IMR-90 (cell line): ENCODE results near the gene SESN2. TPM values are rescaled to one million over a fixed set of nuclear protein-coding genes. Genes with fewer than 3 reads are reported as not detected.

Experiments used
- ATAC-seq: fragments of 200-7000 bp; cut with Tn5 transposase; 2 replicates; pipeline ENCODE4 v1.9.1; 2020; ENCODE audit warnings: low read depth, mild to moderate bottlenecking, moderate library complexity
- BruUV-seq: library from RNA; stranded (reverse); fragments of 400-500 nt; replicated peaks from 2 replicates; lab custom pipeline; 2021; lab: Mats Ljungman, UMichigan
- CTCF ChIA-PET: fragments of 300-600 bp; formaldehyde crosslinking; extraction: SDS; loops from one replicate; lab custom pipeline; 2021; ENCODE audit warnings: antibody characterized with exemption; lab: Yijun Ruan, JAX
- POLR2A ChIA-PET: fragments of 300-600 bp; sonication (Branson Sonifier 250); formaldehyde crosslinking; loops from one replicate; lab custom pipeline; 2022; ENCODE audit warnings: antibody characterized with exemption; ENCODE audit not compliant: unreplicated experiment; lab: Charles Lee
- DNase-seq: peaks from one replicate; pipeline ENCODE4 v3.0.0; 2013
- H2AFZ ChIP-seq: replicated peaks from 2 replicates; pipeline ENCODE3; 2013; ENCODE audit warnings: low read length, mild to moderate bottlenecking; ENCODE audit not compliant: poor library complexity
- H2AK5ac ChIP-seq: 2 replicates; pipeline ENCODE4 v1.6.1; 2013; ENCODE audit warnings: low read depth, low read length, inconsistent platforms
- H2AK9ac ChIP-seq: replicated peaks from 2 replicates; pipeline ENCODE3; 2013; ENCODE audit warnings: mild to moderate bottlenecking, low read depth, low read length, moderate library complexity; ENCODE audit not compliant: poor library complexity
- H2BK120ac ChIP-seq: 2 replicates; pipeline ENCODE4 v1.6.1; 2013; ENCODE audit warnings: low read depth, low read length, inconsistent platforms
- H2BK15ac ChIP-seq: 3 replicates; pipeline ENCODE4 v1.6.1; 2013; ENCODE audit warnings: low read depth, low read length, inconsistent platforms
- H2BK20ac ChIP-seq: 2 replicates; pipeline ENCODE4 v1.6.1; 2013; ENCODE audit warnings: low read depth, mild to moderate bottlenecking, inconsistent platforms, low read length, moderate library complexity
- H2BK5ac ChIP-seq: 2 replicates; pipeline ENCODE4 v1.6.1; 2013; ENCODE audit warnings: mild to moderate bottlenecking, low read depth, low read length, inconsistent platforms; ENCODE audit not compliant: poor library complexity, severe bottlenecking
- H3K14ac ChIP-seq: replicated peaks from 2 replicates; pipeline ENCODE4 v1.6.1; 2013; ENCODE audit warnings: low read depth, low read length, inconsistent platforms
- H3K18ac ChIP-seq: 2 replicates; pipeline ENCODE4 v1.6.1; 2013; ENCODE audit warnings: low read depth, low read length, control low read depth
- H3K23ac ChIP-seq: 2 replicates; pipeline ENCODE4 v1.6.1; 2013; ENCODE audit warnings: low read depth, low read length, inconsistent platforms
- H3K27ac ChIP-seq: 2 replicates; pipeline ENCODE4 v1.5.1; 2013; ENCODE audit warnings: mild to moderate bottlenecking, control low read depth, low read length; ENCODE audit not compliant: insufficient read depth
- H3K27me3 ChIP-seq: 2 replicates; pipeline ENCODE4 v1.6.1; 2013; ENCODE audit warnings: low read length; ENCODE audit not compliant: control insufficient read depth, insufficient read depth
- H3K36me3 ChIP-seq: 2 replicates; pipeline ENCODE4 v1.6.1; 2013; ENCODE audit warnings: low read length, mixed read lengths; ENCODE audit not compliant: control insufficient read depth, insufficient read depth
- H3K4ac ChIP-seq: 2 replicates; pipeline ENCODE4 v1.6.1; 2013; ENCODE audit warnings: low read depth, low read length, inconsistent platforms
- H3K4me1 ChIP-seq: 2 replicates; pipeline ENCODE4 v1.6.1; 2013; ENCODE audit warnings: low read length, mixed read lengths; ENCODE audit not compliant: control insufficient read depth, insufficient read depth
- H3K4me2 ChIP-seq: 2 replicates; pipeline ENCODE4 v1.6.1; 2013; ENCODE audit warnings: low read depth, mild to moderate bottlenecking, control low read depth, low read length, moderate library complexity
- H3K4me3 ChIP-seq: 2 replicates; pipeline ENCODE4 v1.5.1; 2013; ENCODE audit warnings: low read depth, mild to moderate bottlenecking, control low read depth, low read length, moderate library complexity; ENCODE audit not compliant: insufficient read depth
- H3K56ac ChIP-seq: 2 replicates; pipeline ENCODE4 v1.6.1; 2013; ENCODE audit warnings: low read length, inconsistent platforms; ENCODE audit not compliant: insufficient read depth; ENCODE audit errors: extremely low read depth
- H3K79me1 ChIP-seq, 2 experiments: 2 replicates each; pipeline ENCODE4 v1.6.1; 2013; ENCODE audit warnings: low read length in 2 of 2, inconsistent platforms in 1 of 2, low read depth in 1 of 2
- H3K9ac ChIP-seq: 2 replicates; pipeline ENCODE4 v1.6.1; 2013; ENCODE audit warnings: low read depth, low read length, control low read depth
- H3K9me1 ChIP-seq: 2 replicates; pipeline ENCODE4 v1.6.1; 2013; ENCODE audit warnings: low read length, inconsistent platforms; ENCODE audit not compliant: insufficient read depth
- H3K9me3 ChIP-seq: 2 replicates; pipeline ENCODE4 v1.6.1; 2013; ENCODE audit warnings: low read length; ENCODE audit not compliant: control insufficient read depth, insufficient read depth
- H4K20me1 ChIP-seq: 2 replicates; pipeline ENCODE4 v1.6.1; 2013; ENCODE audit warnings: low read length, inconsistent platforms; ENCODE audit not compliant: insufficient read depth
- H4K5ac ChIP-seq: 2 replicates; pipeline ENCODE4 v1.6.1; 2013; ENCODE audit warnings: mild to moderate bottlenecking, low read depth, low read length, control low read depth
- H4K8ac ChIP-seq, 2 experiments: 2 replicates each; pipeline ENCODE4 v1.6.1; 2013; ENCODE audit warnings: low read depth in 2 of 2, low read length in 2 of 2, control low read depth in 1 of 2, inconsistent platforms in 1 of 2
- H4K91ac ChIP-seq: 2 replicates; pipeline ENCODE4 v1.6.1; 2013; ENCODE audit warnings: low read depth, low read length, inconsistent platforms; ENCODE audit not compliant: insufficient read depth
- BHLHE40 ChIP-seq: fragments of 150-350 bp; IDR thresholded peaks from 2 replicates; pipeline ENCODE4 v1.6.1; 2016; ENCODE audit warnings: mild to moderate bottlenecking, low read depth, low read length
- CEBPB ChIP-seq: IDR thresholded peaks from 2 replicates; pipeline ENCODE4 v1.6.1; 2012; ENCODE audit warnings: low read depth, low read length, improper control_type of control experiment
- CHD1 ChIP-seq: IDR thresholded peaks from 2 replicates; pipeline ENCODE4 v1.6.1; 2012; ENCODE audit warnings: low read depth, low read length, improper control_type of control experiment
- CTCF ChIP-seq: conservative IDR thresholded peaks from 2 replicates; pipeline ENCODE4 v1.5.1; 2012; ENCODE audit warnings: mild to moderate bottlenecking, low read depth, low read length, improper control_type of control experiment
- ELK1 ChIP-seq: fragments of 150-350 bp; IDR thresholded peaks from 2 replicates; pipeline ENCODE4 v1.6.1; 2016; ENCODE audit warnings: low read depth, mild to moderate bottlenecking, low read length, moderate library complexity, borderline replicate concordance
- FOS ChIP-seq: fragments of 150-350 bp; IDR thresholded peaks from 2 replicates; pipeline ENCODE4 v1.6.1; 2016; ENCODE audit warnings: low read depth, low read length
- MAFK ChIP-seq: IDR thresholded peaks from 2 replicates; pipeline ENCODE4 v1.6.1; 2012; ENCODE audit warnings: low read depth, low read length, improper control_type of control experiment
- MAZ ChIP-seq: IDR thresholded peaks from 2 replicates; pipeline ENCODE4 v1.6.1; 2012; ENCODE audit warnings: low read depth, mild to moderate bottlenecking, low read length, improper control_type of control experiment, moderate library complexity, borderline replicate concordance
- MXI1 ChIP-seq: IDR thresholded peaks from 2 replicates; pipeline ENCODE4 v1.6.1; 2012; ENCODE audit warnings: low read depth, mild to moderate bottlenecking, low read length, moderate library complexity, borderline replicate concordance
- NFE2L2 ChIP-seq: fragments of 150-350 bp; IDR thresholded peaks from 2 replicates; pipeline ENCODE4 v1.6.1; 2016; ENCODE audit warnings: low read depth, mild to moderate bottlenecking, low read length
- POLR2A ChIP-seq: IDR thresholded peaks from 2 replicates; pipeline ENCODE4 v1.6.1; 2012; ENCODE audit warnings: mild to moderate bottlenecking, low read depth, low read length
- RAD21 ChIP-seq: IDR thresholded peaks from 2 replicates; pipeline ENCODE4 v1.6.1; 2012; ENCODE audit warnings: low read length, improper control_type of control experiment
- RCOR1 ChIP-seq: IDR thresholded peaks from 2 replicates; pipeline ENCODE4 v1.6.1; 2012; ENCODE audit warnings: mild to moderate bottlenecking, low read length, improper control_type of control experiment; ENCODE audit not compliant: insufficient replicate concordance
- RFX5 ChIP-seq: IDR thresholded peaks from 2 replicates; pipeline ENCODE4 v1.8.0; 2012; ENCODE audit warnings: low read depth, mild to moderate bottlenecking, low read length, moderate library complexity
- SMC3 ChIP-seq: fragments of 150-350 bp; IDR thresholded peaks from 2 replicates; pipeline ENCODE4 v1.6.1; 2016; ENCODE audit warnings: low read depth, mild to moderate bottlenecking, antibody characterized with exemption, low read length, moderate library complexity
- USF2 ChIP-seq: fragments of 150-350 bp; IDR thresholded peaks from 2 replicates; pipeline ENCODE4 v1.6.1; 2017; ENCODE audit warnings: mild to moderate bottlenecking, antibody characterized with exemption, low read length, low read depth
- WGBS, 2 experiments: methylation state at CpG; one replicate each; pipeline versions ENCODE4 v1.1.5 to v1.1.7; 2013; ENCODE audit warnings: missing lambda C conversion rate in 2 of 2; ENCODE audit not compliant: insufficient read length in 1 of 2; ENCODE audit errors: extremely low coverage in 2 of 2; 5-methylcytosine and 5-hydroxymethylcytosine counted together
- dilution Hi-C: fragments of 300-500 bp; cut with HindIII; formaldehyde crosslinking; loops from one replicate; pipeline ENCODE4 v1.14.3; 2018; ENCODE audit warnings: low sequenced_read_pairs; ENCODE audit not compliant: unreplicated experiment
- in situ Hi-C: fragments of 300-500 bp; cut with MboI; formaldehyde crosslinking; loops from 3 replicates; pipeline ENCODE4 v1.14.3; 2019; ENCODE audit warnings: low sequenced_read_pairs, inconsistent platforms, mixed read lengths
- intact Hi-C: fragments of 100-400 bp; cut with micrococcal nuclease; formaldehyde crosslinking; loops from 2 replicates; pipeline ENCODE4 v1.10.0; 2022
- polyA plus RNA-seq, 3 experiments: library from polyadenylated mRNA; depleted of rRNA; stranded (reverse); fragments of >200 nt; gene quantifications; 2 replicates each; pipeline ENCODE4 v1.2.3, GENCODE V29; 2012; ENCODE audit warnings: low replicate concordance in 1 of 3
- total RNA-seq: library from RNA; depleted of rRNA; stranded (reverse); fragments of >200 nt; gene quantifications from 2 replicates; pipeline ENCODE4 v1.2.3, GENCODE V29; 2012

The SESN2 gene
- total and polyA plus RNA-seq, 2 of the 4 experiments (the other 2 are of a cell fraction): 10.2 to 20.9 TPM

GRCh38 chr1:28209700-28210099 lies 49.6 kb upstream of the SESN2 start:
- Histone ChIP-seq H3K9me1 (no peaks in the 10 kb centered on the region), H3K36me3 (peaks cover 21% of the 10 kb centered on the region), H2AK5ac (no peak overlapping the region), H2BK20ac (no peak overlapping the region), H2BK15ac (no peak overlapping the region), H4K20me1 (0 out of 2 replicates have a peak, but pooled peaks cover 4% of the 10 kb centered on the region), H3K27me3 (no peaks in the 10 kb centered on the region), H3K4me3 (no peak overlapping the region), H2AFZ (no peak overlapping the region), H3K27ac (no peak overlapping the region), H3K23ac (no peak overlapping the region), H3K4ac (no peak overlapping the region), H3K9me3 (no peaks in the 10 kb centered on the region), H4K5ac (no peak overlapping the region), H3K14ac (no peak overlapping the region), H3K18ac (no peak overlapping the region), H4K91ac (no peak overlapping the region), H2BK120ac (no peak overlapping the region), H3K4me2 (no peak overlapping the region), H2BK5ac (no peak overlapping the region), H4K8ac (no peak overlapping the region), H2AK9ac (no peak overlapping the region), H3K56ac (no peak overlapping the region), H3K4me1 (no peaks in the 10 kb centered on the region), H3K9ac (no peak overlapping the region), H3K79me1 (peaks cover 3 to 26% of the 10 kb centered on the region in 2 experiments)
- CTCF ChIA-PET: interaction anchor here (0.5 to 2.5 kb wide), 8 partner anchors 8 to 121 kb away, joined by 3 to 32 read pairs (median 6); partner anchors contain the start of genes ATP5IF1 and EYA3
- POLR2A ChIA-PET: no interaction called here
- dilution Hi-C loops: no loop called here
- BruUV-seq: no TSS peak
- 100% methylated on average over 1 of the region's 1 CpG; no CpG with 5 or more reads in 1 of the 2 experiments for WGBS, 2 experiments
- in situ Hi-C loops: loop anchor here (5.0 to 25.0 kb wide), 2 partner anchors 117 to 347 kb away; partner anchors contain the start of gene THEMIS2
- no peak for TF ChIP-seq CHD1
- TF ChIP-seq MAZ: no peak
- no peak for TF ChIP-seq SMC3
- TF ChIP-seq RAD21: no peak
- no peak for TF ChIP-seq RFX5
- TF ChIP-seq MAFK: no peak
- TF ChIP-seq CEBPB: no peak
- TF ChIP-seq ELK1: no peak
- no peak for TF ChIP-seq MXI1
- TF ChIP-seq NFE2L2: no peak
- no peak for TF ChIP-seq FOS
- no peak for TF ChIP-seq USF2
- no peak for TF ChIP-seq CTCF
- TF ChIP-seq POLR2A: no peak
- no peak for TF ChIP-seq BHLHE40
- TF ChIP-seq RCOR1: no peak
- DNase-seq (no peak), ATAC-seq (no peak)
- intact Hi-C loops: loop anchor here (1.0 to 10.0 kb wide), 3 partner anchors 118 to 355 kb away; no protein-coding TSS in a partner anchor
